Dedifferentiated amniotic fluid mesenchymal stem cell (primary cell): ENCODE results near the gene UPK1A.
"Not testable (repeated sequence)": the region's sequence is repeated elsewhere in the genome, so short reads cannot be mapped to it uniquely, and the experiment has no call there.

Experiments
- DNase-seq: peaks from one replicate; pipeline ENCODE4 v3.0.0-alpha.2; 2016; ENCODE audit errors: extremely low spot score

UPK1A gene

DNA sequence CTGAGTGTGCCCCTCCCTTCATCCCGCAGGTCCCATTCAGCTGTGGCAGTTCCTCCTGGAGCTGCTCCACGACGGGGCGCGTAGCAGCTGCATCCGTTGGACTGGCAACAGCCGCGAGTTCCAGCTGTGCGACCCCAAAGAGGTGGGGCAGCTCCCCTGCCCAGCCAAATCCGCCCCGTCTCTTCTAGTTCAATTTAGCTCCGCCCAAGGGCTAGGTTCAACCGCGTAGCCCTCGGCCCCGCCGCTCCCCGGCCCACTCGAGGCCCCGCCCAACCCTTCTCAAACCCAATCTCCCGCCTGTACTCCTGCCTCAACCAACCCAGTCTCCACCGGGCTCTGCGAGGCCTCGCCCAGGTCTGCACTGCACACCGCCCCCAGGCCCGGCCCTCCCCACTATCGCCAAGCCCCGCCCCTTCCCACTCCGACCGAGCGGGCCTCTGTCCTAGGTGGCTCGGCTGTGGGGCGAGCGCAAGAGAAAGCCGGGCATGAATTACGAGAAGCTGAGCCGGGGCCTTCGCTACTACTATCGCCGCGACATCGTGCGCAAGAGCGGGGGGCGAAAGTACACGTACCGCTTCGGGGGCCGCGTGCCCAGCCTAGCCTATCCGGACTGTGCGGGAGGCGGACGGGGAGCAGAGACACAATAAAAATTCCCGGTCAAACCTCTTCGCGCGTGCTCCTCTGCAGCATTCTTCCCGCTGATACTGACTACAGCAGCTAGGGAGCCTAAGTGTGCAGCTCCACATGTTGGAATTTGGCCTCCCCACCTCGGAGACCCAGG lies 21.9 kb upstream of the UPK1A start:
- DNase-seq: peak; percentile 74

DNA sequence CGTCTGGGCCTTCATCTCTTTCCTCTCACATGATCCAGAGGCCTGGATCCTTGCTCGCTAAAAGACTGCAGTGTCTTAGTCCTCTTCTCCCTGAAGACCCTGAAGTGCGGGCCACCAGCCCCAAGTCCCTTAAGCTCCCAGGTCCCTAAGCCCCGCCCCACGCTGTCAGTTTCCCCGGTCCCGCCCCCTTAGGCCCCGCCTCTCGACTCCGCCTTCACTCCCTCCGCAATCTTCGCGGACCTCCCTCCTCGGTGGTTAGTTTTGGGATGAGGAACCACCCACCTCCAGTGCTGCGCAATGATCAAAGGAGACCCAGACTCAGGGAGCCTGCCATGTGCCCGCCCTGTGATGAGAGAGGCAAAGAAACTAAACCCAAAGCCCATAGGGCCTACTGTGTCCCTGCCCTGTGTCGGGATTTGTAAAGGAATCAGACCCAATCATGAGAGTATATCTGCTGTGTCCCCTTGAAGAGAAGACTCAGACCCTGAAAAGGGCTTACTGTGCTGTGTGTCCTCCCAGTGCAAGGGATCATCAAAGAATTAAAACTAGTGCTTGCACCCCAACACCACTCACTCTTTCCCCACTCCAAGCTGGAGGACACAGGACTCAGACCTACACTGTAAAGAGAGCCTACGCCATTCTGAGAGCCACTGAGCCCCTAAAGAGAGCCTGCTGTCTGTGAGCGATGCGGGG lies 21.2 kb upstream of the UPK1A start:
- no peak for DNase-seq

DNA sequence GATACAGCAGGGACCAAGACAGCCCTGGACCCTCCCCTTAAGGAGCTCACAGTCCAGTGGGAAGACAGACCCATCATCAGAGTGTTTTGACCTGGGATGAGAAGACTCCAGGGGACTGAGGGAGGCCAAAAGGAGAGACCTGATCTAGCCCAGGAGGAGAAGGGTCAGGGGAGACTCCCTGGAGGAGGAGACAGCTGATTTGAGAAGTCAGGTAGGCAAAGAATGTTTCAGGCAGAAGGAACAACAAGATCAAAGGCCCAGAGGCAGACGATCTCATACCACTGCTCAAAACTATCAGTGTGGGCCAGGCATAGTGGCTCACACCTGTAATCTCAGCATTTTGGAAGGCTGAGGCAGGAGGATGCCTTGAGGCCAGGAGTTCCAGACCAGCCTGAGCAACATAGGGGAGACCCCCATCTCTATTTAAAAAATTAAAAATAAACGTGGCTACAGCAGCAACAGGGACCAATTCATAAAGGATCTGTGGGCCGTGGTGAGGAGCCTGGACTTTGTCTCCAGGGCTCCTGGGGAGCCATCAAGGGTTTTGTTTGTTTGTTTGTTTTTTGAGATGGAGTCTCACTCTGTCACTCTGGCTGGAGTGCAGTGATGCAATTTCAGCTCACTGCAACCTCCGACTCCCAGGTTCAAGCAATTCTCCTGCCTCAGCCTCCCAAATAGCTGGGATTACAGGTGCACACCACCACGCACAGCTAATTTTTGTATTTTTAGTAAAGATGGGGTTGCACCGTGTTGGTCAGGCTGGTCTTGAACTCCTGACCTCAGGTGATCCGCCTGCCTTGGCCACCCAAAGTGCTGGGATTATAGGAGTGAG lies 20.4 kb upstream of the UPK1A start:
- no peak for DNase-seq

- peak; percentile 99 for DNase-seq
Measured at GRCh38 chr19:35648017-35648961, 18.0 kb upstream of the UPK1A start, which contains the start of gene COX6B1. TSS of gene COX6B1 (plus strand) at chr19:35648323. CDS start at chr19:35651244, 2,921 bp downstream.

DNA sequence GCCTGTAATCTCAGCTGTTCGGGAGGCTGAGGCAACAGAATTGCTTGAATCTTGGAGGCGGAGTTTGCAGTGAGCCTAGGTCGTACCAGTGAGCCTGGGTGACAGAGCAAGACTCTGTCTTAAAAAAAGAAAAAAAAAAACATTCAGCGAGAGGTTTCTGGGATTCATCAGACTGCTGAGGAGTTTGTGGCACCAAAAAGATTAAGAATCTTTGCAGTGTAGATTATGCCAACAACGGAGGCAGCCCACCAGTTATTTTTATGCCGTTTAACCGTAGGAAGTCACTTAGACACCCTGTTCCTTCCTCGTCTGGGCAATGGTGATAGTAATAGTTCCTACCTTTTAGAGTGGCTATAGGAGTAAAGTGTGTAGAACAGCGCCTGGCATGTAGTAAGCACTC lies 15.7 kb upstream of the UPK1A start:
- DNase-seq: no peak

DNA sequence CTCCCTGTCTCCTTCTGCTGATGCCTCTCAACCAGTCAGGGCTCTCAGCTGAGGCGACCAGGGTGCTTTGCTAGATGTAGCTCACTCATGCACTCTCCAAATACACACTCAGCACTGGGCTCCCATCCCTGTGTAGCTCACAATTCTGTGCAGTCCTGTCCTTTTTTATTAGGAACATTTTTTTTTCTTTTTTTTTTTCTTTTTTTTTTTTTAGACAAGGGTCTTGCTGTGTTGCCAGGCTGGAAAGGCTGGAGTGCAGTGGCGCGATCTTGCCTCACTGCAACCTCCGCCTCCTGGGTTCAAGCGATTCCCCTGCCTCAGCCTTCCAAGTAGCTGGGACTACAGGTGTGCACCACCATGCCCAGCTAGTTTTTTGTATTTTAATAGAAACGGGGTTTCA lies 11.5 kb upstream of the UPK1A start:
- not testable (repeated sequence) for DNase-seq

GRCh38 chr19:35655600-35655999 lies 10.7 kb upstream of the UPK1A start:
- DNase-seq: no peak

GRCh38 chr19:35656700-35657099 lies 9.6 kb upstream of the UPK1A start:
- no peak for DNase-seq

DNA sequence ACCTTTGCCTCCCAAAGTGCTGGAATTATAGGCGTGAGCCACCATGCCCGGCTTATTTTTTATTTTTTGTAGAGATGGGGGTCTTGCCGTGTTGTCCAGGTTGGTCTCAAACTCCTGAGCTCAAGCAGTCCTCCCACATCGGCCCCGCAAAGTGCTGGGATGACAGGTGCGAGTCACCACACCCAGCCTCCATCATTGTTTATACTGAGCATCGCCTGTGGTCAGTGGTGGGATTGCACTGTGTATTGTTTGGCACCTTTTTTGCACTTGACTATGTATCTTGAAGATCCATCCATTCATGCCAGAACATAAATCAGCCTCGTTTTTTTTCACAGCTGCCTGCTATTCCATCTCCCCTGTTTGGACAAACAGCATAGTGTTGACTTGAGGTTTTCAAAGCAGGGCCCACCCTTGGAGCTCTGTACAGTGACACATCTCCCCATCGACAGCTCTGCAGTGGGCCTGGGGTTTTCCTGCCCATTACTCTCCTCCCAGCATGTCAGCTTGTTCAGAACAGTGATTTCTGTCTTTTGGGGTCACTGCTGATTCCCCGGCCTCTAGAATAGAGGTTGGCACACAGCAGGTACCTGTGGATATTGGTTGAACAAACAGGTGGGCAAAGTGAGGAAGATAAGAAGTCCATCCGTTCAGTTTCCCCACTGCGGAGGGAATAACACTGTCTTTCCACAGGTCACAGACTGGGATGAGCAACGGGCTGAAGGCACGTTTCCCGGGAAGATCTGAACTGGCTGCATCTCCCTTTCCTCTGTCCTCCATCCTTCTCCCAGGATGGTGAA lies 8.2 kb upstream of the UPK1A start:
- no peak for DNase-seq

DNA sequence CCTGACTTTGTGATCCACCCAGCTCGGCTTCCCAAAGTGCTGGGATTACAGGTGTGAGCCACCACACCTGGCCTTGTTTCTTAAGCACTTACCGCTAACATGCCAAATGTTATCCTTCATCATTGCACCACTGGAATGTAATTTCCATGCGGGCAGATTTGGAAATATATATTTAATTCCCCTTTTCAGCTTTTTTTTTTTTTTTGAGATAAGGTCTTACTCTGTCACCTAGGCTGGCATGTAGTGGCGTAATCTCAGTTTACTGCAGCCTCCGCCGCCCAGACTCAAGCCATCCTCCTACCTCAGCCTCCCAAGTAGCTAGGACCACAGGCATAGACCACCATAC lies 4.3 kb upstream of the UPK1A start:
- no peak for DNase-seq

DNA sequence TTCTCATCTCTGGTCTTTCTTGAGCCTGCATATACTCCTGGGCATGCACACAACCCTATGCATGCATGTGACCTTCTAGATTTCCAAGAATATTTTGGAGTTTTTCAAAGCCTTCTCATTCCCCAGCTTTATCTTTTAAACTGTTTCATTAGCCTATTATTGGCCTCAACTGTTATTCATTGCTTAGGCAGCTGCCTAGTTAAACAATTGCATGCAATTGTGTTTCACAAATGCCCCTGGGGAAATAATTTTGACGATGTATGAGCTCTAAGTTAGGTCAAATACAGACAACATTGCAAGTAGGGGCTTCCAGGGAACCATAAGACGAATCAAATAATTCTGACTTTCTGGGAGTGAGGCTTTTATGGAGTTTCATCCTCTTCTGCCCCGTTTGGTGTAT lies 2.3 kb upstream of the UPK1A start:
- no peak for DNase-seq

DNA sequence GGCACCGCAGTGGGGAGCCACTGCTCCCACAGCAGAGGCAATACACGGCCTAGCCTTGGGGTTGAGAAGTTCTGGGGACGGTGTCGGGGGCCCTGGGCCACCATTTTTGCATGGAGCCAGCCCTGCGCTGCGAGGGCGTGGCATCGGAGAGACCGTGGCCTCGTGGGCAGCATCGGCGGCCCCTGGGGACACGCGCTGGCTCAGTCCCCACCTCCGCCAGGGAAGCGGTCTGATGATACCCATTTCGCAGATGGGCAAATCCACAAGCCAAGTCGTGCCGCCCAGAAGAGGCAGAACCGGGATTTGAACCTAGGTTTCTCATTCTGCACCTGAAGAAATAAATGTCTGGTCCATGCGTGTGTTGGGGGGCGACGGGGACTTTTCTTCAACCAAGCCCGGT lies 1.2 kb upstream of the UPK1A start:
- DNase-seq: no peak

- DNase-seq: no peak
Measured at GRCh38 chr19:35665604-35666003, 713 bp upstream of the UPK1A start.

DNA sequence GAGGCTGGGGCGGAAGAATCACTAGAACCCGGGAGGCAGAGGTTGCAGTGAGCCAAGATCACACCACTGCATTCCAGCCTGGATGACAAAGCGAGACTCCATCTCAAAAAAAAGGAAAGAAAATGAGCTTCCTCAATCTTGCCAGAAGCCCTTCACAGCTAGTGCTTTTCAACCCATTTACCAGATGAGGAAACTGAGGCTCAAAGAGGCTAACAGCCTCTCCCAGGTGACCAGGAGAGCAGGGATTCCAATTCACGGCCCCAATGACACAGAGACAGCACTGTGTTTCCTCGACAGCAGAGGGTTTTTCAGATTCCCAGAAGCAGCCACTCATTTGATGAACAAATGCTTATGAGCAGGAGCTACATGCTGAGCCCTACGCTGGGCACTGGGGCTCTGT lies 3.2 kb downstream of the UPK1A start:
- DNase-seq: no peak

GRCh38 chr19:35669974-35670373 lies 3.7 kb downstream of the UPK1A start:
- no peak for DNase-seq

DNA sequence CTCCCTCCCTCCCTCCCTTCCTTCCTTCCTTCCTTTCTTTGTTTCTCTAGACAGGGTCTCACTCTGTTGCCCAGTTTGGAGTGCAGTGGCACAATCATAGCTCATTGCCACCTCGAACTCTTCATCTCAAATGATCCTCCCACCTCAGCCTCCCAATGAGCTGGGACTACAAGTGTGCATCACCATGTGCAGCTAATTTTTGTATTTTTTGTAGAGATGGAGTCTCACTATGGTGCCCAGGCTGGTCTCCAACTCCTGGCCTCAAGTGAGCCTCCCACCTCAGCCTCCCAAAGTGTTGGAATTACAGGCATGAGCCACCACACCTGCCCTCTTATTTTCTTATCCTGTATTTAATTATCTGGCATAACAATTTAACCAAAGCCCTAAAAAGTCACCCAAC lies 4.4 kb downstream of the UPK1A start:
- no peak for DNase-seq

DNA sequence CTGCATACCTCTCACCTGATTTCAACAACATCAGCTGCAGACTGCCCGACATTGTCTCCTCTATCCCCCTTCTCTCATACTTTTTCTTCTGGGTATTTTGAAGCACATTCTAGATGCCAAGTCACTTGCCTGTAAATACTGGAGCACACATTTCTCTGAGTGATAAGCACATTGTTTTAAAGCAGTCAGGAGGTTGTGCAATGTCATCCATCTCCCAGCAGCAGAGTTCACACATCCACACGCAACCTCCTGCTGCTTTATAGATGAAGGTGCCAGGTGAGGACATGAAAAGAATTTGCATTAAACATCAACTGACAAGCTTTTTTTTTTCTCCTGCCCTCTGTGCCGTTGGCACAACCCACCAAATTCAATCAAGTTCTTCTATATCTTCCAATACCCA lies 5.5 kb downstream of the UPK1A start:
- DNase-seq: no peak

DNA sequence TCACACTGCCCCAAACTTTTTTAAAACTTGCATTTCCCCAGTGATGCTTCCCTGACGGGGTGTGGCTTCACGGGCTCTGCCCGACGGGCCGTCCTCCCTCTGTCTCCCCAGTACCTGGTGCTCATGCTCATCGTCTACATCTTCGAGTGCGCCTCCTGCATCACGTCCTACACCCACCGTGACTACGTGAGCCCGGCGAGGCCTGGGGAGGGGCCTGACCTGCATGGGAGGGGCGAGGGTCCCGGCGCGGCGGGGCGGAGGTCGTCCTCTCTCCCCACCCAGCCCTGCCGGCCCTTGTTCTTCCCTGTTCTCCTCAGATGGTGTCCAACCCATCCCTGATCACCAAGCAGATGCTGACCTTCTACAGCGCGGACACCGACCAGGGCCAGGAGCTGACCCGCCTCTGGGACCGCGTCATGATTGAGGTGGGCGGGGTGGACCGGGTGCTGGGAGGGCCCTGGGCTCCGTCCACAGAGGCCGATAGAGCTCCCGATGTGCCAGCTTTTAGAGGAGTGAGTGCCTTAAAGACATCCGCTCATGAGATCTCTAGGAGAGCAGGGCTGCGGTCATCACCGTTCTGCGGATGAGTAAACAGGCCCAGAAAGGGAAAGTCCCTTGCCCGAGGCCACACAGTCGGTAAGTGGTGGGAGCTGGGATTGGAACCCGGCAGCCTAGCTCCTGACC lies 6.9 kb downstream of the UPK1A start:
- DNase-seq: peak; percentile 52

- DNase-seq: no peak
Measured at GRCh38 chr19:35675589-35676140, 9.3 kb downstream of the UPK1A start.

- peak; percentile 36 for DNase-seq
Measured at GRCh38 chr19:35689836-35690235, 23.5 kb downstream of the UPK1A start.
